HepG2 (cell line): ENCODE results near the gene CPT1B. TPM values are rescaled to one million over a fixed set of nuclear protein-coding genes. Genes with fewer than 3 reads are reported as not detected.
A peak's percentile ranks its signal among the peaks of the same experiment; 100 is the strongest.

Source experiments
- ATM ChIP-seq: fragments of 450-650 bp; IDR thresholded peaks from 2 replicates; pipeline ENCODE4 v1.7.1; 2017; ENCODE audit warnings: mild to moderate bottlenecking, borderline replicate concordance
- DR1 ChIP-seq: sonication (generic); formaldehyde crosslinking; IDR thresholded peaks from 2 replicates; pipeline ENCODE4 v1.8.0; 2021; ENCODE audit warnings: mild to moderate bottlenecking, missing genetic modification reagents, inconsistent platforms
- GTF2F1 ChIP-seq: fragments of 150-350 bp; IDR thresholded peaks from 2 replicates; pipeline ENCODE4 v1.6.1; 2014; ENCODE audit warnings: low read length
- HDAC6 ChIP-seq: fragments of 200-600 bp; sonication (generic); IDR thresholded peaks from 2 replicates; pipeline ENCODE4 v1.7.0; 2017; ENCODE audit warnings: mild to moderate bottlenecking, antibody characterized with exemption, low read length, low read depth
- MTF2 ChIP-seq: sonication (generic); formaldehyde crosslinking; IDR thresholded peaks from 2 replicates; pipeline ENCODE4 v1.5.0; 2020; ENCODE audit warnings: missing genetic modification reagents, borderline replicate concordance
- NONO ChIP-seq, 2 experiments: fragments of 450-650 bp in 1 of 2; sonication (generic) in 1 of 2; formaldehyde crosslinking in 1 of 2; IDR thresholded peaks in 1 of 2; conservative IDR thresholded peaks in 1 of 2; 2 replicates each; pipeline versions ENCODE4 v1.6.1 to v1.8.0; 2017 to 2022; ENCODE audit warnings: mild to moderate bottlenecking in 1 of 2, missing genetic modification reagents in 1 of 2, moderate library complexity in 1 of 2
- RBAK ChIP-seq: sonication (generic); formaldehyde crosslinking; IDR thresholded peaks from 2 replicates; pipeline ENCODE4 v1.5.1; 2020; ENCODE audit warnings: mild to moderate bottlenecking, missing genetic modification reagents
- TCF12 ChIP-seq, 2 experiments: fragments of 450-650 bp in 1 of 2; sonication (generic) in 1 of 2; formaldehyde crosslinking in 1 of 2; IDR thresholded peaks; 2 replicates each; pipeline versions ENCODE4 v1.6.1 to v1.8.0; 2017 to 2022; ENCODE audit warnings: antibody characterized with exemption in 1 of 2, mild to moderate bottlenecking in 1 of 2, missing genetic modification reagents in 1 of 2, moderate library complexity in 1 of 2
- ZNF841 ChIP-seq: sonication (generic); formaldehyde crosslinking; IDR thresholded peaks from 2 replicates; pipeline ENCODE4 v1.8.1; 2023; ENCODE audit warnings: missing genetic modification reagents, borderline replicate concordance
- polyA plus RNA-seq, 8 experiments: library from polyadenylated mRNA; depleted of rRNA in 3 of 8; stranded (reverse) in 7 of 8; unstranded in 1 of 8; fragments of >200 nt; fragmentation: Illumina TruSeq in 4 of 8; extraction: Trizol in 4 of 8; gene quantifications; 2 replicates each; pipeline versions ENCODE4 v1.2.1 to v1.2.3, GENCODE V29; 2011 to 2016; ENCODE audit warnings: low read depth in 4 of 8, missing spikeins in 1 of 8, mixed read lengths in 1 of 8; ENCODE audit not compliant: insufficient read depth in 1 of 8
- total RNA-seq, 5 experiments: library from RNA; depleted of rRNA; stranded (reverse); fragments of >200 nt; fragmentation: Illumina TruSeq; extraction: Trizol; gene quantifications; 2 replicates each; pipeline ENCODE4 v1.2.3, GENCODE V29; 2016; ENCODE audit warnings: low read depth in 1 of 5
- TF ChIP-seq, protein P1 (sequence below): sonication (generic); formaldehyde crosslinking; IDR thresholded peaks from 2 replicates; pipeline ENCODE4 v1.5.0; 2020; ENCODE audit warnings: missing genetic modification reagents
- TF ChIP-seq, protein P2 (sequence below): sonication (generic); formaldehyde crosslinking; IDR thresholded peaks from 2 replicates; pipeline ENCODE4 v1.4.0; 2020; ENCODE audit warnings: mild to moderate bottlenecking, missing genetic modification reagents
- TF ChIP-seq, protein P3 (sequence below): sonication (generic); formaldehyde crosslinking; IDR thresholded peaks from 2 replicates; pipeline ENCODE4 v1.4.0; 2020; ENCODE audit warnings: missing genetic modification reagents
- TF ChIP-seq, protein P4 (sequence below): IDR thresholded peaks from 2 replicates; pipeline ENCODE4 v1.6.1; 2016; ENCODE audit warnings: missing biosample characterization, missing genetic modification reagents, low read depth
- TF ChIP-seq, protein P5 (sequence below): sonication (generic); formaldehyde crosslinking; IDR thresholded peaks from 2 replicates; pipeline ENCODE4 v1.4.0; 2020; ENCODE audit warnings: mild to moderate bottlenecking, low read depth, missing genetic modification reagents
- TF ChIP-seq, protein P6 (sequence below): sonication (generic); formaldehyde crosslinking; IDR thresholded peaks from 2 replicates; pipeline ENCODE4 v1.5.0; 2020; ENCODE audit warnings: mild to moderate bottlenecking, missing genetic modification reagents

CPT1B gene
- total and polyA plus RNA-seq, 2 of the 13 experiments (the other 11 are each of a cell fraction or from before 2014, with no cell fraction given): 9.2 to 19.5 TPM

DNA sequence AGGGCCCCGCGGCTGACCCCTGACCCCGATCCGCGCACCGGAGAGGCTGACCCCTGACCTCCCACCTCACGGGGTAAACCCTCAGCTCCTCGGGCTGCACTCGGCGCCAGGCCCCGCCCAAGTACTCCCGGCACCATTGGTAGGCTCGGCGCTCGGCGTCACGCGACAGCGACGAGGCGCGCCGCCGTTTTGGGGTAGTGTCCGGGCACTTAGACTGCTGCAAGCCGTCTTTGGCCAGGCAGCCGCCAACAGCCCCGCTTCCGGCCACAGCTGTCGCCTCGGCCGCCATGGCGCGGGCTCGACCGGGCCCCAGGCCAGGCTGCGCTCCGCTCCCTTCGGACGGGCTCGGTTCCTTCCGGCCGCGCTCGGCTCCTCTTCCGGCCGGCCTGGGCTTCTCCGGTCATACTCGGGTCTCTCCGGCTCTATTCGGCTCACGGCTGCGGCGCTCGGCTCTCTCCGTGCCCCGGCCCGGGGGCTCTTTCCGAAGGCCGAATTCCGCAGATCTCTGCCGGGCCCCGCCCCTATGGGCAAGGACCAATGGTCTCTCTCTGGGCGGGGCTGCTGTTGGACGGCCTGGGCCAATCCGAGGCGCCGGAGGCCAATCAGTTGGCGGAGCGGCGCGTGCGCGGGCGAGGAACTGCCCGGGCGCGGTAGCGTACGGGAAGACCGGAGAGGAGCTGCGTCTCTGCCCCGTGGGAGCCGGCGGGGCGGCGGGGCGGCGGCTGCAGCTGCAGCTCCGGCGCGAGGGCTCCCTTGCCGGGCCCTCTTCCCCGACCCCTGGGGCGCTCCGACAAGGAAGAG, 4.5 kb upstream of the CPT1B start, which contains the start of gene CHKB (continued):
- TF ChIP-seq, protein P1, sequence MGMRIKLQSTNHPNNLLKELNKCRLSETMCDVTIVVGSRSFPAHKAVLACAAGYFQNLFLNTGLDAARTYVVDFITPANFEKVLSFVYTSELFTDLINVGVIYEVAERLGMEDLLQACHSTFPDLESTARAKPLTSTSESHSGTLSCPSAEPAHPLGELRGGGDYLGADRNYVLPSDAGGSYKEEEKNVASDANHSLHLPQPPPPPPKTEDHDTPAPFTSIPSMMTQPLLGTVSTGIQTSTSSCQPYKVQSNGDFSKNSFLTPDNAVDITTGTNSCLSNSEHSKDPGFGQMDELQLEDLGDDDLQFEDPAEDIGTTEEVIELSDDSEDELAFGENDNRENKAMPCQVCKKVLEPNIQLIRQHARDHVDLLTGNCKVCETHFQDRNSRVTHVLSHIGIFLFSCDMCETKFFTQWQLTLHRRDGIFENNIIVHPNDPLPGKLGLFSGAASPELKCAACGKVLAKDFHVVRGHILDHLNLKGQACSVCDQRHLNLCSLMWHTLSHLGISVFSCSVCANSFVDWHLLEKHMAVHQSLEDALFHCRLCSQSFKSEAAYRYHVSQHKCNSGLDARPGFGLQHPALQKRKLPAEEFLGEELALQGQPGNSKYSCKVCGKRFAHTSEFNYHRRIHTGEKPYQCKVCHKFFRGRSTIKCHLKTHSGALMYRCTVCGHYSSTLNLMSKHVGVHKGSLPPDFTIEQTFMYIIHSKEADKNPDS (CRISPR knock-in tag): no peak; the same call in none of the 2 replicates
- no peak for TF ChIP-seq ATM
- TF ChIP-seq MTF2 (CRISPR knock-in tag): no peak; the same call in 1 of the 2 replicates
- TF ChIP-seq TCF12 (IDR thresholded peaks at IDR 0.05): no peak
- no peak; the same call in 1 of the 2 replicates for TF ChIP-seq TCF12 (CRISPR knock-in tag; IDR thresholded peaks at IDR 0.05)
- no peak for TF ChIP-seq GTF2F1
- TF ChIP-seq, protein P2, sequence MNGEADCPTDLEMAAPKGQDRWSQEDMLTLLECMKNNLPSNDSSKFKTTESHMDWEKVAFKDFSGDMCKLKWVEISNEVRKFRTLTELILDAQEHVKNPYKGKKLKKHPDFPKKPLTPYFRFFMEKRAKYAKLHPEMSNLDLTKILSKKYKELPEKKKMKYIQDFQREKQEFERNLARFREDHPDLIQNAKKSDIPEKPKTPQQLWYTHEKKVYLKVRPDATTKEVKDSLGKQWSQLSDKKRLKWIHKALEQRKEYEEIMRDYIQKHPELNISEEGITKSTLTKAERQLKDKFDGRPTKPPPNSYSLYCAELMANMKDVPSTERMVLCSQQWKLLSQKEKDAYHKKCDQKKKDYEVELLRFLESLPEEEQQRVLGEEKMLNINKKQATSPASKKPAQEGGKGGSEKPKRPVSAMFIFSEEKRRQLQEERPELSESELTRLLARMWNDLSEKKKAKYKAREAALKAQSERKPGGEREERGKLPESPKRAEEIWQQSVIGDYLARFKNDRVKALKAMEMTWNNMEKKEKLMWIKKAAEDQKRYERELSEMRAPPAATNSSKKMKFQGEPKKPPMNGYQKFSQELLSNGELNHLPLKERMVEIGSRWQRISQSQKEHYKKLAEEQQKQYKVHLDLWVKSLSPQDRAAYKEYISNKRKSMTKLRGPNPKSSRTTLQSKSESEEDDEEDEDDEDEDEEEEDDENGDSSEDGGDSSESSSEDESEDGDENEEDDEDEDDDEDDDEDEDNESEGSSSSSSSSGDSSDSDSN (CRISPR knock-in tag): peak; percentile 65
- TF ChIP-seq NONO (IDR thresholded peaks at IDR 0.05): no peak
- peak; percentile 80 for TF ChIP-seq NONO (CRISPR knock-in tag; conservative IDR thresholded peaks at IDR 0.05)
- TF ChIP-seq HDAC6: no peak
- TF ChIP-seq RBAK (CRISPR knock-in tag): no peak
- TF ChIP-seq ZNF841 (CRISPR knock-in tag): no peak
- TF ChIP-seq, protein P3, sequence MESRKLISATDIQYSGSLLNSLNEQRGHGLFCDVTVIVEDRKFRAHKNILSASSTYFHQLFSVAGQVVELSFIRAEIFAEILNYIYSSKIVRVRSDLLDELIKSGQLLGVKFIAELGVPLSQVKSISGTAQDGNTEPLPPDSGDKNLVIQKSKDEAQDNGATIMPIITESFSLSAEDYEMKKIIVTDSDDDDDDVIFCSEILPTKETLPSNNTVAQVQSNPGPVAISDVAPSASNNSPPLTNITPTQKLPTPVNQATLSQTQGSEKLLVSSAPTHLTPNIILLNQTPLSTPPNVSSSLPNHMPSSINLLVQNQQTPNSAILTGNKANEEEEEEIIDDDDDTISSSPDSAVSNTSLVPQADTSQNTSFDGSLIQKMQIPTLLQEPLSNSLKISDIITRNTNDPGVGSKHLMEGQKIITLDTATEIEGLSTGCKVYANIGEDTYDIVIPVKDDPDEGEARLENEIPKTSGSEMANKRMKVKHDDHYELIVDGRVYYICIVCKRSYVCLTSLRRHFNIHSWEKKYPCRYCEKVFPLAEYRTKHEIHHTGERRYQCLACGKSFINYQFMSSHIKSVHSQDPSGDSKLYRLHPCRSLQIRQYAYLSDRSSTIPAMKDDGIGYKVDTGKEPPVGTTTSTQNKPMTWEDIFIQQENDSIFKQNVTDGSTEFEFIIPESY (CRISPR knock-in tag): no peak
- TF ChIP-seq DR1 (CRISPR knock-in tag): no peak; the same call in 1 of the 2 replicates
- TF ChIP-seq, protein P4, sequence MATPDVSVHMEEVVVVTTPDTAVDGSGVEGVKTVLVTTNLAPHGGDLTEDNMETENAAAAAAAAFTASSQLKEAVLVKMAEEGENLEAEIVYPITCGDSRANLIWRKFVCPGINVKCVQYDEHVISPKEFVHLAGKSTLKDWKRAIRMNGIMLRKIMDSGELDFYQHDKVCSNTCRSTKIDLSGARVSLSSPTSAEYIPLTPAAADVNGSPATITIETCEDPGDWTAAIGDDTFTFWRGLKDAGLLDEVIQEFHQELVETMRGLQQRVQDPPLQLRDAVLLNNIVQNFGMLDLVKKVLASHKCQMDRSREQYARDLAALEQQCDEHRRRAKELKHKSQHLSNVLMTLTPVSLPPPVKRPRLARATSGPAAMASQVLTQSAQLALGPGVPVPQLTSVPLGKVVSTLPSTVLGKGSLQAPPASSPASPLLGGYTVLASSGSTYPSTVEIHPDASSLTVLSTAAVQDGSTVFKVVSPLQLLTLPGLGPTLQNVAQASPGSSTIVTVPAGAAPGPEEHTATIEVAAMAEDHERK (CRISPR knock-in tag): no peak
- TF ChIP-seq, protein P5, sequence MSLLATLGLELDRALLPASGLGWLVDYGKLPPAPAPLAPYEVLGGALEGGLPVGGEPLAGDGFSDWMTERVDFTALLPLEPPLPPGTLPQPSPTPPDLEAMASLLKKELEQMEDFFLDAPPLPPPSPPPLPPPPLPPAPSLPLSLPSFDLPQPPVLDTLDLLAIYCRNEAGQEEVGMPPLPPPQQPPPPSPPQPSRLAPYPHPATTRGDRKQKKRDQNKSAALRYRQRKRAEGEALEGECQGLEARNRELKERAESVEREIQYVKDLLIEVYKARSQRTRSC (CRISPR knock-in tag): no peak
- TF ChIP-seq, protein P6, sequence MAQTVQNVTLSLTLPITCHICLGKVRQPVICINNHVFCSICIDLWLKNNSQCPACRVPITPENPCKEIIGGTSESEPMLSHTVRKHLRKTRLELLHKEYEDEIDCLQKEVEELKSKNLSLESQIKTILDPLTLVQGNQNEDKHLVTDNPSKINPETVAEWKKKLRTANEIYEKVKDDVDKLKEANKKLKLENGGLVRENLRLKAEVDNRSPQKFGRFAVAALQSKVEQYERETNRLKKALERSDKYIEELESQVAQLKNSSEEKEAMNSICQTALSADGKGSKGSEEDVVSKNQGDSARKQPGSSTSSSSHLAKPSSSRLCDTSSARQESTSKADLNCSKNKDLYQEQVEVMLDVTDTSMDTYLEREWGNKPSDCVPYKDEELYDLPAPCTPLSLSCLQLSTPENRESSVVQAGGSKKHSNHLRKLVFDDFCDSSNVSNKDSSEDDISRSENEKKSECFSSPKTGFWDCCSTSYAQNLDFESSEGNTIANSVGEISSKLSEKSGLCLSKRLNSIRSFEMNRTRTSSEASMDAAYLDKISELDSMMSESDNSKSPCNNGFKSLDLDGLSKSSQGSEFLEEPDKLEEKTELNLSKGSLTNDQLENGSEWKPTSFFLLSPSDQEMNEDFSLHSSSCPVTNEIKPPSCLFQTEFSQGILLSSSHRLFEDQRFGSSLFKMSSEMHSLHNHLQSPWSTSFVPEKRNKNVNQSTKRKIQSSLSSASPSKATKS: no peak
